ENCODE data around the gene KCNJ5. TPM values are rescaled to one million over a fixed set of nuclear protein-coding genes. Genes with fewer than 3 reads are reported as not detected.

The KCNJ5 gene
- total RNA-seq, 2 experiments from 2014 or later = not detected

- Mint-ChIP-seq H3K4me1 (ENCODE audit: low read depth) (peaks cover 31% of the 10 kb centered on the region), H3K9me3 (no peaks in the 10 kb centered on the region), H3K27ac (no peak overlapping the region), H3K4me3 (no peak overlapping the region), H3K27me3 (no peaks in the 10 kb centered on the region), H3K36me3 (ENCODE audit: low read depth) (no peaks in the 10 kb centered on the region)
- CTCF ChIA-PET = interaction anchor here (0.9 to 12.1 kb wide), 3 partner anchors 13 to 75 kb away, joined by 3 to 283 read pairs (median 3); no protein-coding TSS in a partner anchor
- ATAC-seq (no peak), DNase-seq (no peak)
- POLR2A ChIA-PET = no interaction called here
- TF ChIP-seq CTCF (IDR thresholded peaks at IDR 0.05) = no peak
- intact Hi-C loops (cut with micrococcal nuclease) = no loop called here
Observed at GRCh38 chr11:128961645-128962044, 70.5 kb downstream of the KCNJ5 start.

- DNase-seq = no peak
- intact Hi-C loops (cut with micrococcal nuclease) = no loop called here
- no peaks in the 10 kb centered on the region for H3K9me3 Mint-ChIP-seq
- H3K4me3 Mint-ChIP-seq = no peak overlapping the region
- H3K4me1 Mint-ChIP-seq (ENCODE audit: low read depth) = peaks cover 31% of the 10 kb centered on the region
- no peak for ATAC-seq
- H3K27me3 Mint-ChIP-seq = no peaks in the 10 kb centered on the region
- CTCF ChIA-PET = interaction anchor here (1.7 to 12.1 kb wide), 2 partner anchors 9 to 77 kb away, joined by 5 to 283 read pairs; no protein-coding TSS in a partner anchor
- no peak for TF ChIP-seq CTCF (IDR thresholded peaks at IDR 0.05)
- H3K27ac Mint-ChIP-seq = no peak overlapping the region
- no peaks in the 10 kb centered on the region for H3K36me3 Mint-ChIP-seq (ENCODE audit: low read depth)
- POLR2A ChIA-PET = no interaction called here
Observed at GRCh38 chr11:128962896-128963295, 71.7 kb downstream of the KCNJ5 start.

GRCh38 chr11:128963744-128964325, 72.7 kb downstream of the KCNJ5 start:
- ChIA-PET POLR2A (no interaction called here), CTCF (interaction anchor here (0.5 to 12.1 kb wide), 3 partner anchors 7 to 78 kb away, joined by 3 to 283 read pairs (median 5); no protein-coding TSS in a partner anchor)
- no peak for DNase-seq
- Mint-ChIP-seq H3K4me1 (ENCODE audit: low read depth) (peaks cover 31% of the 10 kb centered on the region), H3K9me3 (no peaks in the 10 kb centered on the region), H3K4me3 (no peak overlapping the region), H3K27me3 (no peaks in the 10 kb centered on the region), H3K36me3 (ENCODE audit: low read depth) (no peaks in the 10 kb centered on the region), H3K27ac (no peak overlapping the region)
- ATAC-seq = peak; percentile 70
- intact Hi-C loops (cut with micrococcal nuclease) = no loop called here
- no peak for TF ChIP-seq CTCF (IDR thresholded peaks at IDR 0.05)

- peaks cover 31% of the 10 kb centered on the region for H3K4me1 Mint-ChIP-seq (ENCODE audit: low read depth)
Observed at GRCh38 chr11:128964463-128964930, 73.3 kb downstream of the KCNJ5 start.

More at GRCh38 chr11:128964463-128964930, 73.3 kb downstream of the KCNJ5 start:
- Mint-ChIP-seq H3K27ac (no peak overlapping the region), H3K9me3 (no peaks in the 10 kb centered on the region), H3K27me3 (no peaks in the 10 kb centered on the region), H3K36me3 (ENCODE audit: low read depth) (no peaks in the 10 kb centered on the region), H3K4me3 (no peak overlapping the region)
- POLR2A ChIA-PET = no interaction called here
- DNase-seq (no peak), ATAC-seq (no peak)
- CTCF ChIA-PET = interaction anchor here (0.5 to 12.1 kb wide), 2 partner anchors 8 to 78 kb away, joined by 3 to 283 read pairs; no protein-coding TSS in a partner anchor
- intact Hi-C loops (cut with micrococcal nuclease) = no loop called here
- no peak for TF ChIP-seq CTCF (IDR thresholded peaks at IDR 0.05)

All from activated CD8-positive, alpha-beta T cell treated with anti-CD3 and anti-CD28 coated beads for 36 hours (primary cell).